SK-N-MC (cell line): ENCODE results near the gene TIMMDC1.

ENCODE experiments used
- DNase-seq: peaks from one replicate; pipeline ENCODE4 v3.0.0-alpha.2; 2011; ENCODE audit warnings: low read depth, low spot score
- H3K27ac ChIP-seq: fragments of 200-600 bp; sonication (generic); 2 replicates; pipeline ENCODE4 v1.5.1; 2016; ENCODE audit warnings: mixed run types
- H3K36me3 ChIP-seq: fragments of 200-600 bp; sonication (generic); 2 replicates; pipeline ENCODE4 v1.6.1; 2017; ENCODE audit warnings: antibody characterized with exemption, low read length, mixed read lengths; ENCODE audit not compliant: insufficient read depth
- H3K4me3 ChIP-seq: fragments of 200-600 bp; sonication (generic); 2 replicates; pipeline ENCODE4 v1.5.1; 2016
- H3K9ac ChIP-seq: fragments of 200-600 bp; sonication (generic); 2 replicates; pipeline ENCODE4 v1.8.0; 2017; ENCODE audit warnings: mixed run types, mixed read lengths; ENCODE audit not compliant: insufficient read length
- H3K9me3 ChIP-seq: fragments of 200-600 bp; sonication (generic); 2 replicates; pipeline ENCODE4 v1.6.1; 2017; ENCODE audit warnings: low read depth, mild to moderate bottlenecking, antibody characterized with exemption, low read length, moderate library complexity, mixed read lengths
- EZH2 ChIP-seq: fragments of 200-600 bp; sonication (generic); IDR thresholded peaks from one replicate; pipeline ENCODE4 v1.6.1; 2017; ENCODE audit warnings: antibody characterized with exemption
- FOXP2 ChIP-seq: optimal IDR thresholded peaks from 2 replicates; pipeline ENCODE3; 2011; ENCODE audit warnings: mild to moderate bottlenecking, moderate library complexity; ENCODE audit not compliant: insufficient read depth; ENCODE audit errors: extremely low read length, control extremely low read depth
- POLR2AphosphoS5 ChIP-seq: IDR thresholded peaks from 2 replicates; pipeline ENCODE4 v1.6.1; 2012; ENCODE audit warnings: mild to moderate bottlenecking, low read depth, low read length, borderline replicate concordance

TIMMDC1 gene

GRCh38 chr3:119518026-119518425, 19.7 kb downstream of the TIMMDC1 start:
- Histone ChIP-seq H3K9me3 (no peaks in the 10 kb centered on the region), H3K4me3 (no peak overlapping the region)

GRCh38 chr3:119524931-119525662, 26.8 kb downstream of the TIMMDC1 start:
- no peaks in the 10 kb centered on the region for H3K9me3 ChIP-seq
- TF ChIP-seq EZH2 (no peak), POLR2AphosphoS5 (no peak), FOXP2 (no peak)
- H3K4me3 ChIP-seq = no peak overlapping the region
- H3K9ac ChIP-seq = no peak overlapping the region
- peaks cover 45% of the 10 kb centered on the region for H3K36me3 ChIP-seq
- no peak for DNase-seq
- H3K27ac ChIP-seq = no peak overlapping the region

More at GRCh38 chr3:119518026-119518425, 19.7 kb downstream of the TIMMDC1 start:
- TF ChIP-seq POLR2AphosphoS5 = no peak
- no peak for TF ChIP-seq EZH2
- no peak for TF ChIP-seq FOXP2
- H3K36me3 ChIP-seq = peaks cover 94% of the 10 kb centered on the region
- no peak overlapping the region for H3K27ac ChIP-seq
- no peak for DNase-seq
- no peak overlapping the region for H3K9ac ChIP-seq

- Histone ChIP-seq H3K9me3 (no peaks in the 10 kb centered on the region), H3K4me3 (no peak overlapping the region), H3K27ac (no peak overlapping the region), H3K36me3 (peaks cover 24% of the 10 kb centered on the region), H3K9ac (no peak overlapping the region)
- TF ChIP-seq FOXP2 = no peak
- DNase-seq = no peak
Observed at GRCh38 chr3:119527714-119528113, 29.4 kb downstream of the TIMMDC1 start.

GRCh38 chr3:119529883-119530282, 31.5 kb downstream of the TIMMDC1 start:
- peaks cover 5% of the 10 kb centered on the region; the same call in 1 of the 2 replicates for H3K36me3 ChIP-seq
- no peak for DNase-seq
- TF ChIP-seq EZH2 (no peak), POLR2AphosphoS5 (no peak), FOXP2 (no peak)

GRCh38 chr3:119530456-119530855, 32.1 kb downstream of the TIMMDC1 start:
- H3K9me3 ChIP-seq = no peaks in the 10 kb centered on the region
- H3K9ac ChIP-seq = no peak overlapping the region
- DNase-seq = no peak
- peaks cover under 1% of the 10 kb centered on the region; the same call in 1 of the 2 replicates for H3K36me3 ChIP-seq
- no peak overlapping the region for H3K4me3 ChIP-seq
- H3K27ac ChIP-seq = no peak overlapping the region
- TF ChIP-seq FOXP2 (no peak), POLR2AphosphoS5 (no peak), EZH2 (no peak)

More at GRCh38 chr3:119529883-119530282, 31.5 kb downstream of the TIMMDC1 start:
- Histone ChIP-seq H3K27ac (no peak overlapping the region), H3K9me3 (no peaks in the 10 kb centered on the region), H3K4me3 (no peak overlapping the region), H3K9ac (no peak overlapping the region)

- DNase-seq = no peak
- Histone ChIP-seq H3K9me3 (no peaks in the 10 kb centered on the region), H3K36me3 (no peaks in the 10 kb centered on the region), H3K9ac (no peak overlapping the region), H3K27ac (no peak overlapping the region), H3K4me3 (no peak overlapping the region)
- TF ChIP-seq POLR2AphosphoS5 = no peak
- no peak for TF ChIP-seq EZH2
- TF ChIP-seq FOXP2 = no peak
Observed at GRCh38 chr3:119531151-119531550, 32.8 kb downstream of the TIMMDC1 start.

GRCh38 chr3:119534296-119534695, 35.9 kb downstream of the TIMMDC1 start:
- Histone ChIP-seq H3K4me3 (no peak overlapping the region), H3K9me3 (no peaks in the 10 kb centered on the region), H3K9ac (no peak overlapping the region), H3K27ac (no peak overlapping the region), H3K36me3 (no peaks in the 10 kb centered on the region)
- DNase-seq = no peak
- no peak for TF ChIP-seq FOXP2
- TF ChIP-seq POLR2AphosphoS5 = no peak
- TF ChIP-seq EZH2 = no peak

- no peak for TF ChIP-seq EZH2
- no peak for DNase-seq
- H3K4me3 ChIP-seq = no peak overlapping the region
- H3K9me3 ChIP-seq = no peaks in the 10 kb centered on the region
- no peaks in the 10 kb centered on the region for H3K36me3 ChIP-seq
- no peak overlapping the region for H3K9ac ChIP-seq
- no peak overlapping the region for H3K27ac ChIP-seq
Observed at GRCh38 chr3:119536757-119537156, 38.4 kb downstream of the TIMMDC1 start.

- Histone ChIP-seq H3K9ac (no peak overlapping the region), H3K4me3 (no peak overlapping the region), H3K36me3 (no peaks in the 10 kb centered on the region), H3K9me3 (no peaks in the 10 kb centered on the region), H3K27ac (no peak overlapping the region)
- TF ChIP-seq POLR2AphosphoS5 (no peak), EZH2 (no peak), FOXP2 (no peak)
- no peak for DNase-seq
Observed at GRCh38 chr3:119538772-119539171, 40.4 kb downstream of the TIMMDC1 start.

- no peak overlapping the region for H3K4me3 ChIP-seq
- TF ChIP-seq POLR2AphosphoS5 (no peak), FOXP2 (no peak)
- no peaks in the 10 kb centered on the region for H3K9me3 ChIP-seq
- H3K36me3 ChIP-seq = no peaks in the 10 kb centered on the region
- no peak overlapping the region for H3K27ac ChIP-seq
- no peak overlapping the region for H3K9ac ChIP-seq
- DNase-seq = no peak
Observed at GRCh38 chr3:119541547-119541946, 43.2 kb downstream of the TIMMDC1 start.
